Lower leg skin (tissue), 4 donors: Measurements from ENCODE around the gene IMMP2L. TPM values are rescaled to one million over a fixed set of nuclear protein-coding genes. Genes with fewer than 3 reads are reported as not detected.

Experiments
- DNase-seq, 2 donors: peaks; one replicate each; pipeline ENCODE4 v3.0.0-alpha.2; 2019; ENCODE audit warnings: low spot score in 2 of 2
- H3K4me3 ChIP-seq: fragments of 200-600 bp; sonication (generic); 2 replicates; pipeline ENCODE4 v1.5.1; 2017; ENCODE audit warnings: mild to moderate bottlenecking, low read depth; ENCODE audit not compliant: poor library complexity, severe bottlenecking
- CTCF ChIP-seq, 3 donors: fragments of 450-650 bp; IDR thresholded peaks; one replicate each; pipeline ENCODE4 v1.5.1; 2016; ENCODE audit warnings: antibody characterized with exemption in 3 of 3, mild to moderate bottlenecking in 3 of 3, moderate library complexity in 2 of 3
- POLR2A ChIP-seq, 2 donors: fragments of 450-650 bp; IDR thresholded peaks; one replicate each; pipeline ENCODE4 v1.6.1; 2016 to 2017; ENCODE audit warnings: antibody characterized with exemption in 2 of 2, mild to moderate bottlenecking in 1 of 2, moderate library complexity in 1 of 2
- WGBS, 2 donors: methylation state at CpG; one replicate each; pipeline ENCODE4 v1.1.5; 2018; 5-methylcytosine and 5-hydroxymethylcytosine counted together
- intact Hi-C: fragments of 100-400 bp; cut with DNase I; formaldehyde crosslinking; loops from one replicate; pipeline ENCODE4 v1.15.0; 2023; ENCODE audit warnings: low total_unique reads
- total RNA-seq, 4 donors: library from RNA; depleted of rRNA; stranded (reverse); fragments of >200 nt; gene quantifications; one replicate each; pipeline ENCODE4 v1.1.0, GENCODE V29; 2016

IMMP2L gene
- total RNA-seq, 4 donors from 2014 or later = 13.6 to 16.8 (median 16.4) TPM

- TF ChIP-seq CTCF (IDR thresholded peaks at IDR 0.05) (no peak), POLR2A (IDR thresholded peaks at IDR 0.05) (no peak)
- WGBS, 2 donors = 56 to 77% methylated on average over 3 of the region's 3 CpGs
- intact Hi-C loops = no loop called here
- H3K4me3 ChIP-seq = no peak overlapping the region
- DNase-seq = no peak
Measured at GRCh38 chr7:110750931-110751605, 811.2 kb downstream of the IMMP2L start.

GRCh38 chr7:110733221-110733620 is 829.1 kb downstream of the IMMP2L start:
- 39 to 43% methylated on average over 1 of the region's 1 CpG for WGBS, 2 donors
- no peak for TF ChIP-seq POLR2A (IDR thresholded peaks at IDR 0.05)
- TF ChIP-seq CTCF (IDR thresholded peaks at IDR 0.05) = no peak
- H3K4me3 ChIP-seq = no peak overlapping the region
- no peak for DNase-seq
- intact Hi-C loops = no loop called here

GRCh38 chr7:110724811-110725210 is 837.5 kb downstream of the IMMP2L start:
- intact Hi-C loops = no loop called here
- TF ChIP-seq CTCF (IDR thresholded peaks at IDR 0.05) = no peak
- no peak for TF ChIP-seq POLR2A (IDR thresholded peaks at IDR 0.05)
- H3K4me3 ChIP-seq = no peak overlapping the region
- 90% methylated on average over 6 of the region's 6 CpGs for WGBS, 2 donors
- DNase-seq = no peak

- H3K4me3 ChIP-seq = no peak overlapping the region
- no peak for TF ChIP-seq POLR2A (IDR thresholded peaks at IDR 0.05)
- TF ChIP-seq CTCF (IDR thresholded peaks at IDR 0.05) = no peak
- intact Hi-C loops = no loop called here
- DNase-seq = no peak
- 92 to 100% methylated on average over 2 of the region's 2 CpGs for WGBS, 2 donors
Measured at GRCh38 chr7:110721395-110721794, 840.9 kb downstream of the IMMP2L start.

GRCh38 chr7:110720626-110721025 is 841.7 kb downstream of the IMMP2L start:
- no peak overlapping the region for H3K4me3 ChIP-seq
- intact Hi-C loops = no loop called here
- 72% methylated on average over 3 of the region's 3 CpGs for WGBS, 2 donors
- TF ChIP-seq POLR2A (IDR thresholded peaks at IDR 0.05) (no peak), CTCF (IDR thresholded peaks at IDR 0.05) (no peak)
- no peak for DNase-seq

- WGBS, 2 donors = 29 to 30% methylated on average over 3 of the region's 3 CpGs
- H3K4me3 ChIP-seq = no peak overlapping the region
- TF ChIP-seq CTCF (IDR thresholded peaks at IDR 0.05) (no peak), POLR2A (IDR thresholded peaks at IDR 0.05) (no peak)
- intact Hi-C loops = no loop called here
- no peak for DNase-seq
Measured at GRCh38 chr7:110719741-110720140, 842.6 kb downstream of the IMMP2L start.
